GM12878 (cell line): ENCODE results near the gene CXCL8. TPM values are rescaled to one million over a fixed set of nuclear protein-coding genes. Genes with fewer than 3 reads are reported as not detected.
A peak's percentile ranks its signal among the peaks of the same experiment; 100 is the strongest.

Experiments
- BCLAF1 ChIP-seq: fragments of 450-650 bp; IDR thresholded peaks from 2 replicates; pipeline ENCODE4 v1.6.1; 2017; ENCODE audit warnings: antibody characterized with exemption, mild to moderate bottlenecking, moderate library complexity
- CREM ChIP-seq: IDR thresholded peaks from 2 replicates; pipeline ENCODE4 v1.6.1; 2014; ENCODE audit warnings: antibody characterized with exemption, low read depth
- CTCF ChIP-seq, 3 experiments: IDR thresholded peaks in 2 of 3; conservative IDR thresholded peaks in 1 of 3; 2 replicates each; pipeline ENCODE4 v1.5.1; 2011; ENCODE audit warnings: low read depth in 3 of 3, low read length in 3 of 3, mild to moderate bottlenecking in 3 of 3, control low read depth in 2 of 3, moderate library complexity in 2 of 3, inconsistent platforms in 1 of 3, mixed read lengths in 1 of 3; ENCODE audit not compliant: control insufficient read depth in 2 of 3, insufficient read depth in 1 of 3; ENCODE audit errors: extremely low read depth in 1 of 3
- EZH2 ChIP-seq: IDR thresholded peaks from 2 replicates; pipeline ENCODE4 v1.6.1; 2012; ENCODE audit warnings: low read depth, mild to moderate bottlenecking, control low read depth, inconsistent platforms, low read length, borderline replicate concordance; ENCODE audit not compliant: control insufficient read depth
- IKZF2 ChIP-seq, 2 experiments: fragments of 450-650 bp; IDR thresholded peaks; 2 replicates each; pipeline ENCODE4 v1.6.1; 2017; ENCODE audit warnings: mild to moderate bottlenecking in 2 of 2, moderate library complexity in 2 of 2
- NR2C2 ChIP-seq: IDR thresholded peaks from 2 replicates; pipeline ENCODE4 v1.6.1; 2011; ENCODE audit warnings: borderline replicate concordance, low read depth; ENCODE audit not compliant: control insufficient read depth, insufficient read length
- PKNOX1 ChIP-seq: fragments of 450-650 bp; IDR thresholded peaks from 2 replicates; pipeline ENCODE4 v1.6.1; 2016; ENCODE audit warnings: mild to moderate bottlenecking
- POLR2AphosphoS2 ChIP-seq: IDR thresholded peaks from 2 replicates; pipeline ENCODE4 v1.6.1; 2011; ENCODE audit warnings: low read depth, mild to moderate bottlenecking, low read length, improper control_type of control experiment, moderate library complexity
- PRDM15 ChIP-seq: fragments of 450-650 bp; formaldehyde crosslinking; IDR thresholded peaks from 2 replicates; pipeline ENCODE4 v1.4.0; 2020; ENCODE audit warnings: mild to moderate bottlenecking, moderate library complexity
- RBBP5 ChIP-seq: fragments of 200-600 bp; sonication (generic); conservative IDR thresholded peaks from 2 replicates; pipeline ENCODE4 v1.6.1; 2016
- RELB ChIP-seq: fragments of 450-650 bp; IDR thresholded peaks from 2 replicates; pipeline ENCODE4 v1.6.1; 2017; ENCODE audit warnings: low read depth, mild to moderate bottlenecking, moderate library complexity
- RUNX3 ChIP-seq: IDR thresholded peaks from 2 replicates; pipeline ENCODE4 v1.6.1; 2012; ENCODE audit warnings: low read length, inconsistent platforms
- SIN3A ChIP-seq: IDR thresholded peaks from 2 replicates; pipeline ENCODE4 v1.6.1; 2012; ENCODE audit warnings: low read depth, low read length, improper control_type of control experiment
- YY1 ChIP-seq: IDR thresholded peaks from 2 replicates; pipeline ENCODE4 v1.6.1; 2011; ENCODE audit warnings: low read depth, mild to moderate bottlenecking, low read length
- ZBTB33 ChIP-seq: fragments of 450-650 bp; IDR thresholded peaks from 2 replicates; pipeline ENCODE4 v1.6.1; 2017; ENCODE audit warnings: mild to moderate bottlenecking
- ZNF622 ChIP-seq: fragments of 450-650 bp; IDR thresholded peaks from 2 replicates; pipeline ENCODE4 v1.6.1; 2017; ENCODE audit warnings: mild to moderate bottlenecking, inconsistent platforms
- polyA plus RNA-seq, 11 experiments: library from polyadenylated mRNA; depleted of rRNA in 4 of 11; unstranded in 6 of 11; stranded (reverse) in 5 of 11; fragments of >200 nt; fragmentation: Nextera tagmentation in 4 of 11; fragmentation: Illumina TruSeq in 1 of 11; extraction: Ambion mirVana in 4 of 11; extraction: Trizol in 1 of 11; gene quantifications; 1 replicate in 1 of 11; 2 replicates in 10 of 11; pipeline versions ENCODE4 v1.2.1 to v1.2.3, GENCODE V29; 2011 to 2016; ENCODE audit warnings: inconsistent platforms in 2 of 11, missing spikeins in 2 of 11, low read depth in 1 of 11
- total RNA-seq, 4 experiments: library from RNA; depleted of rRNA in 3 of 4; stranded (reverse); fragments of >200 nt in 3 of 4; fragmentation: Illumina TruSeq in 1 of 4; extraction: Trizol in 1 of 4; gene quantifications; 2 replicates each; pipeline versions ENCODE4 v1.2.1 to v1.2.3, GENCODE V29; 2013 to 2021

The CXCL8 gene
- total and polyA plus RNA-seq, 10 of the 15 experiments (the other 5 are each of a cell fraction or from before 2014, with no cell fraction given), result 0.09 to 0.36 (median 0.19) TPM; not detected in 1

- TF ChIP-seq EZH2 (no peak), PRDM15 (CRISPR knock-in tag) (no peak), IKZF2 (IDR thresholded peaks at IDR 0.05) (peak; percentile 91 to 95), CREM (peak; percentile 80), ZNF622 (no peak), YY1 (no peak), POLR2AphosphoS2 (no peak), NR2C2 (no peak), RELB (peak; percentile 87; the same call in 1 of the 2 replicates), SIN3A (no peak), CTCF (IDR thresholded peaks at IDR 0.05 in 2 of 3, conservative IDR thresholded peaks at IDR 0.05 in 1 of 3; ENCODE audit: control insufficient read depth in 2 of 3, extremely low read depth in 1 of 3, insufficient read depth in 1 of 3, low read depth in 3 of 3, low read length in 3 of 3) (no peak), ZBTB33 (no peak), RUNX3 (peak; percentile 95), RBBP5 (no peak), BCLAF1 (no peak), PKNOX1 (peak; percentile 46; the same call in 1 of the 2 replicates)
These were observed 5.1 kb upstream of the CXCL8 start (continued) for GRCh38 chr4:73735231-73735630.
